GM12878 (cell line): ENCODE measurements around the gene KISS1R. TPM values are rescaled to one million over a fixed set of nuclear protein-coding genes. Genes with fewer than 3 reads are reported as not detected.

Experiments used
- ATAC-seq: fragments of 200-7000 bp; cut with Tn5 transposase; 3 replicates; pipeline ENCODE4 v1.9.1; 2020; ENCODE audit warnings: mild to moderate bottlenecking, moderate library complexity
- BruUV-seq: library from RNA; stranded (reverse); fragments of 400-500 nt; replicated peaks from 2 replicates; lab custom pipeline; 2021; lab: Mats Ljungman, UMichigan
- CTCF ChIA-PET: fragments of 300-600 bp; sonication (Branson Sonifier 250); formaldehyde crosslinking; extraction: SDS; loops from one replicate; lab custom pipeline; 2021; ENCODE audit warnings: inconsistent platforms; lab: Yijun Ruan, JAX
- POLR2A ChIA-PET: fragments of 350-600 bp; formaldehyde crosslinking; extraction: SDS; loops from one replicate; lab custom pipeline; 2021; ENCODE audit warnings: inconsistent platforms; lab: Charles Lee
- RAD21 ChIA-PET: fragments of 300-600 bp; sonication (Branson Sonifier 250); formaldehyde crosslinking; loops from one replicate; lab custom pipeline; 2023; ENCODE audit warnings: antibody characterized with exemption; ENCODE audit not compliant: unreplicated experiment; lab: Charles Lee
- SMC1A ChIA-PET: fragments of 300-600 bp; sonication (Branson Sonifier 250); formaldehyde crosslinking; loops from one replicate; lab custom pipeline; 2023; ENCODE audit not compliant: unreplicated experiment, uncharacterized antibody; lab: Charles Lee
- DNase-seq: peaks from one replicate; pipeline ENCODE4 v3.0.0-alpha.2; 2011; ENCODE audit warnings: low read depth, low spot score
- FAIRE-seq: peaks from 3 replicates; lab custom pipeline; 2011; peaks lifted over from hg19 to GRCh38; lab: Jason Lieb, UNC
- H2AFZ ChIP-seq: 2 replicates; pipeline ENCODE4 v1.6.0; 2011; ENCODE audit warnings: low read depth, low read length, control low read depth; ENCODE audit not compliant: control insufficient read depth
- H3K27ac ChIP-seq: 2 replicates; pipeline ENCODE4 v1.5.1; 2011; ENCODE audit warnings: control low read depth; ENCODE audit not compliant: control insufficient read depth, insufficient read depth
- H3K27me3 ChIP-seq, 2 experiments: replicated peaks in 1 of 2; 2 replicates each; pipeline versions ENCODE4 v1.6.0 to v1.6.1; 2011; ENCODE audit warnings: low read length in 1 of 2; ENCODE audit not compliant: control insufficient read depth in 2 of 2, insufficient read depth in 2 of 2
- H3K36me3 ChIP-seq, 2 experiments: 2 replicates each; pipeline ENCODE4 v1.5.1; 2011; ENCODE audit warnings: low read length in 1 of 2; ENCODE audit not compliant: control insufficient read depth in 2 of 2, insufficient read depth in 2 of 2
- H3K4me1 ChIP-seq: 2 replicates; pipeline ENCODE4 v1.6.1; 2011; ENCODE audit warnings: mild to moderate bottlenecking, low read length, moderate library complexity, mixed read lengths; ENCODE audit not compliant: control insufficient read depth, insufficient read depth
- H3K4me2 ChIP-seq: 2 replicates; pipeline ENCODE4 v1.6.0; 2011; ENCODE audit warnings: control low read depth; ENCODE audit not compliant: control insufficient read depth, insufficient read depth
- H3K4me3 ChIP-seq: fragments of 200-600 bp; sonication (generic); 2 replicates; pipeline ENCODE4 v1.5.1; 2016
- H3K79me2 ChIP-seq: 2 replicates; pipeline ENCODE4 v1.6.0; 2011; ENCODE audit warnings: low read length; ENCODE audit not compliant: control insufficient read depth, insufficient read depth
- H3K9ac ChIP-seq: 2 replicates; pipeline ENCODE4 v1.8.0; 2011; ENCODE audit warnings: low read length, control low read depth, mixed read lengths; ENCODE audit not compliant: control insufficient read depth, insufficient read depth
- H3K9me3 ChIP-seq: replicated peaks from 3 replicates; pipeline ENCODE4 v1.5.1; 2011; ENCODE audit warnings: mild to moderate bottlenecking, low read length; ENCODE audit not compliant: control insufficient read depth, insufficient read depth
- H4K20me1 ChIP-seq: 2 replicates; pipeline ENCODE4 v1.6.0; 2011; ENCODE audit not compliant: control insufficient read depth, insufficient read depth
- DPF2 ChIP-seq: fragments of 450-650 bp; IDR thresholded peaks from 2 replicates; pipeline ENCODE4 v1.6.1; 2017; ENCODE audit warnings: mild to moderate bottlenecking
- PML ChIP-seq: IDR thresholded peaks from 2 replicates; pipeline ENCODE4 v1.6.1; 2012; ENCODE audit warnings: low read length, inconsistent platforms
- TCF12 ChIP-seq: IDR thresholded peaks from 2 replicates; pipeline ENCODE4 v1.6.1; 2011; ENCODE audit warnings: low read depth, mild to moderate bottlenecking, low read length
- ZNF217 ChIP-seq: fragments of 450-650 bp; IDR thresholded peaks from 2 replicates; pipeline ENCODE4 v1.6.1; 2017; ENCODE audit warnings: antibody characterized with exemption, mild to moderate bottlenecking
- WGBS: methylation state at CpG from one replicate; pipeline ENCODE4 v1.1.6; 2016; ENCODE audit warnings: low lambda C conversion rate; ENCODE audit not compliant: insufficient replicate concordance, insufficient coverage; ENCODE audit errors: missing lambda C conversion rate; 5-methylcytosine and 5-hydroxymethylcytosine counted together
- in situ Hi-C: fragments of 300-500 bp; cut with MboI; formaldehyde crosslinking; loops from 9 replicates; pipeline ENCODE4 v1.14.3; 2018; ENCODE audit warnings: mixed read lengths
- intact Hi-C: fragments of 100-400 bp; cut with micrococcal nuclease; formaldehyde crosslinking; loops from one replicate; pipeline ENCODE4 v1.14.2; 2022; ENCODE audit not compliant: unreplicated experiment
- polyA plus RNA-seq, 11 experiments: library from polyadenylated mRNA; depleted of rRNA in 4 of 11; unstranded in 6 of 11; stranded (reverse) in 5 of 11; fragments of >200 nt; fragmentation: Nextera tagmentation in 4 of 11; fragmentation: Illumina TruSeq in 1 of 11; extraction: Ambion mirVana in 4 of 11; extraction: Trizol in 1 of 11; gene quantifications; 1 replicate in 1 of 11; 2 replicates in 10 of 11; pipeline versions ENCODE4 v1.2.1 to v1.2.3, GENCODE V29; 2011 to 2016; ENCODE audit warnings: inconsistent platforms in 2 of 11, missing spikeins in 2 of 11, low read depth in 1 of 11
- total RNA-seq, 4 experiments: library from RNA; depleted of rRNA in 3 of 4; stranded (reverse); fragments of >200 nt in 3 of 4; fragmentation: Illumina TruSeq in 1 of 4; extraction: Trizol in 1 of 4; gene quantifications; 2 replicates each; pipeline versions ENCODE4 v1.2.1 to v1.2.3, GENCODE V29; 2013 to 2021
- TF ChIP-seq, protein P1 (sequence below): IDR thresholded peaks from 2 replicates; pipeline ENCODE4 v1.6.1; 2012; ENCODE audit warnings: mild to moderate bottlenecking, low read depth, low read length
- TF ChIP-seq, protein P2 (sequence below): IDR thresholded peaks from 2 replicates; pipeline ENCODE4 v1.6.1; 2011; ENCODE audit warnings: borderline replicate concordance, low read depth, mild to moderate bottlenecking, moderate library complexity, low read length; ENCODE audit not compliant: insufficient read depth, poor library complexity, severe bottlenecking

Gene KISS1R
- total and polyA plus RNA-seq, 10 of the 15 experiments (the other 5 are each of a cell fraction or from before 2014, with no cell fraction given) = 0.13 to 2.7 (median 1.4) TPM; not detected in 3

DNA sequence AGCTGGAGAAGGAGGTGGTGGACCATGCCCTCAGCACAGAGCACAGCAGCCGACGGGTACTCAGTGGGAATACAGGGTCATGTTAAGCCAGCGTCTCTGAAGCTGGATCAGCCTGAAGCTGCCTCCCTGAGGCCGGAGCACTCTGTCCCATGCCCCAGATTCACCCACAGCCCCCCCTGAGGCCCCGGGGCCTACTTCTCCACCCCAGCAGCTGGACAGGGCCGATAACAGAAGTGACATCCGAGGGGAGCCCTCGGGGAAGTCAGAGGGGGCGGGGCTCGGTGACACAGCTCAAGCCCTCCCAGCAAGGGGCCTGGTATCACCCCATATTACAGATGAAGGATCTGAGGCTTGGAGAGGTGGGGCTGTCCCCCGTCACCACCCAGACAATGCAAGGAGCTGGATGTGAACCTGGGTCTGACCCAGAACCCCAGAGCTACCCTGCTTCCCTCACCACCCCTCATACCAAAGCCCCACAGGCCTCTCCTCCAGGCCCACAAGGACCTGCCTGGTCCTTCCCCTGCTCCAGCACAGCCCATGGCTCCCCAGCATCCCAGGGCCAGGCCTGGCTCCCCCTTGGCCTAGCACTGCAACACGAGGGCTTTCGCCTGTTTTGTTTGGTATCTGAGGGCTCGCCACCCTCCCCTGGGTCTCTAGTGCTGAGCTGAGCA is 9.8 kb upstream of the KISS1R start:
- DNase-seq = no peak
- Histone ChIP-seq H3K27me3 (no peaks in the 10 kb centered on the region), H3K4me1 (peaks cover 40% of the 10 kb centered on the region), H3K4me2 (peak overlapping the region; percentile 36), H3K9ac (peak overlapping the region; percentile 44; the same call in 1 of the 2 replicates), H3K4me3 (no peak overlapping the region), H3K27ac (peak overlapping the region; percentile 56; the same call in 1 of the 2 replicates), H3K79me2 (peaks cover 13% of the 10 kb centered on the region), H4K20me1 (no peaks in the 10 kb centered on the region), H3K9me3 (no peaks in the 10 kb centered on the region), H3K36me3 (no peaks in the 10 kb centered on the region; a peak in 1 of 4 replicates), H2AFZ (no peak overlapping the region)
- ChIA-PET RAD21 (interaction anchor here (0.9 to 4.4 kb wide), 5 partner anchors 12 to 77 kb away, joined by 3 to 30 read pairs (median 18); partner anchors contain the start of genes MED16, RNU6-9 and WDR18), POLR2A (interaction anchor here (0.6 to 3.9 kb wide), 5 partner anchors 12 to 362 kb away, joined by 3 to 27 read pairs (median 4); partner anchors contain the start of genes CIRBP, MED16, PTBP1 and RNU6-9), CTCF (interaction anchor here (0.9 to 4.2 kb wide), 5 partner anchors 9 to 138 kb away, joined by 3 to 40 read pairs (median 4); partner anchors contain the start of genes KISS1R, MED16 and RNU6-9), SMC1A (interaction anchor here (1.1 to 2.4 kb wide), 7 partner anchors 9 to 137 kb away, joined by 3 to 15 read pairs (median 8); partner anchors contain the start of genes MED16, RNU6-9 and WDR18)
- intact Hi-C loops (no loop called here), in situ Hi-C loops (no loop called here)
- WGBS = 22% methylated on average over 14 of the region's 14 CpGs
- no TSS peak for BruUV-seq
- FAIRE-seq = no peak
- ATAC-seq = peak; percentile 67
- TF ChIP-seq TCF12 (peak; percentile 62; the same call in 1 of the 2 replicates), PML (no peak), DPF2 (0 out of 2 replicates have a peak, but pooled peaks have one; percentile 23), ZNF217 (peak; percentile 43; the same call in 1 of the 2 replicates)
- TF ChIP-seq, protein P1, sequence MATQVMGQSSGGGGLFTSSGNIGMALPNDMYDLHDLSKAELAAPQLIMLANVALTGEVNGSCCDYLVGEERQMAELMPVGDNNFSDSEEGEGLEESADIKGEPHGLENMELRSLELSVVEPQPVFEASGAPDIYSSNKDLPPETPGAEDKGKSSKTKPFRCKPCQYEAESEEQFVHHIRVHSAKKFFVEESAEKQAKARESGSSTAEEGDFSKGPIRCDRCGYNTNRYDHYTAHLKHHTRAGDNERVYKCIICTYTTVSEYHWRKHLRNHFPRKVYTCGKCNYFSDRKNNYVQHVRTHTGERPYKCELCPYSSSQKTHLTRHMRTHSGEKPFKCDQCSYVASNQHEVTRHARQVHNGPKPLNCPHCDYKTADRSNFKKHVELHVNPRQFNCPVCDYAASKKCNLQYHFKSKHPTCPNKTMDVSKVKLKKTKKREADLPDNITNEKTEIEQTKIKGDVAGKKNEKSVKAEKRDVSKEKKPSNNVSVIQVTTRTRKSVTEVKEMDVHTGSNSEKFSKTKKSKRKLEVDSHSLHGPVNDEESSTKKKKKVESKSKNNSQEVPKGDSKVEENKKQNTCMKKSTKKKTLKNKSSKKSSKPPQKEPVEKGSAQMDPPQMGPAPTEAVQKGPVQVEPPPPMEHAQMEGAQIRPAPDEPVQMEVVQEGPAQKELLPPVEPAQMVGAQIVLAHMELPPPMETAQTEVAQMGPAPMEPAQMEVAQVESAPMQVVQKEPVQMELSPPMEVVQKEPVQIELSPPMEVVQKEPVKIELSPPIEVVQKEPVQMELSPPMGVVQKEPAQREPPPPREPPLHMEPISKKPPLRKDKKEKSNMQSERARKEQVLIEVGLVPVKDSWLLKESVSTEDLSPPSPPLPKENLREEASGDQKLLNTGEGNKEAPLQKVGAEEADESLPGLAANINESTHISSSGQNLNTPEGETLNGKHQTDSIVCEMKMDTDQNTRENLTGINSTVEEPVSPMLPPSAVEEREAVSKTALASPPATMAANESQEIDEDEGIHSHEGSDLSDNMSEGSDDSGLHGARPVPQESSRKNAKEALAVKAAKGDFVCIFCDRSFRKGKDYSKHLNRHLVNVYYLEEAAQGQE = peak; percentile 53; the same call in 1 of the 2 replicates
- TF ChIP-seq, protein P2, sequence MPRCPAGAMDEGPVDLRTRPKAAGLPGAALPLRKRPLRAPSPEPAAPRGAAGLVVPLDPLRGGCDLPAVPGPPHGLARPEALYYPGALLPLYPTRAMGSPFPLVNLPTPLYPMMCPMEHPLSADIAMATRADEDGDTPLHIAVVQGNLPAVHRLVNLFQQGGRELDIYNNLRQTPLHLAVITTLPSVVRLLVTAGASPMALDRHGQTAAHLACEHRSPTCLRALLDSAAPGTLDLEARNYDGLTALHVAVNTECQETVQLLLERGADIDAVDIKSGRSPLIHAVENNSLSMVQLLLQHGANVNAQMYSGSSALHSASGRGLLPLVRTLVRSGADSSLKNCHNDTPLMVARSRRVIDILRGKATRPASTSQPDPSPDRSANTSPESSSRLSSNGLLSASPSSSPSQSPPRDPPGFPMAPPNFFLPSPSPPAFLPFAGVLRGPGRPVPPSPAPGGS = no peak
